Kidney (tissue), 14 donors: ENCODE results near the gene PDK2. TPM values are rescaled to one million over a fixed set of nuclear protein-coding genes. Genes with fewer than 3 reads are reported as not detected.

Source experiments
- DNase-seq, 5 donors: peaks; one replicate each; pipeline ENCODE4 v3.0.0-alpha.2; 2013 to 2020
- FAIRE-seq: peaks from 2 replicates; lab custom pipeline; 2012; peaks lifted over from hg19 to GRCh38; lab: Jason Lieb, UNC
- H3K27ac ChIP-seq, 2 donors: one replicate each; pipeline ENCODE4 v1.7.0; 2013; ENCODE audit warnings: low read depth in 2 of 2, low read length in 2 of 2, inconsistent platforms in 1 of 2
- H3K27me3 ChIP-seq: one replicate; pipeline ENCODE4 v1.7.1; 2013; ENCODE audit warnings: low read length, inconsistent platforms; ENCODE audit not compliant: control insufficient read depth, insufficient read depth
- H3K36me3 ChIP-seq, 3 donors: one replicate each; pipeline versions ENCODE4 v1.7.0 to v1.7.1; 2013; ENCODE audit warnings: low read length in 3 of 3, control low read depth in 1 of 3, inconsistent platforms in 1 of 3; ENCODE audit not compliant: insufficient read depth in 3 of 3, control insufficient read depth in 2 of 3
- H3K4me1 ChIP-seq, 3 donors: one replicate each; pipeline versions ENCODE4 v1.7.0 to v1.7.1; 2013; ENCODE audit warnings: low read length in 3 of 3, inconsistent platforms in 1 of 3, low read depth in 1 of 3; ENCODE audit not compliant: control insufficient read depth in 2 of 3, insufficient read depth in 2 of 3
- H3K4me3 ChIP-seq, 3 donors: one replicate each; pipeline versions ENCODE4 v1.7.0 to v1.8.1; 2013; ENCODE audit warnings: low read length in 3 of 3, control low read depth in 1 of 3, inconsistent platforms in 1 of 3
- H3K9ac ChIP-seq, 3 donors: one replicate each; pipeline versions ENCODE4 v1.7.0 to v1.7.1; 2013; ENCODE audit warnings: low read length in 3 of 3, control low read depth in 1 of 3, inconsistent platforms in 1 of 3
- H3K9me3 ChIP-seq, 3 donors: one replicate each; pipeline versions ENCODE4 v1.7.0 to v1.7.1; 2013; ENCODE audit warnings: low read length in 3 of 3, control low read depth in 1 of 3, inconsistent platforms in 1 of 3; ENCODE audit not compliant: control insufficient read depth in 2 of 3, insufficient read depth in 1 of 3
- CTCF ChIP-seq: IDR thresholded peaks from 3 replicates; pipeline ENCODE4 v1.5.1; 2012; ENCODE audit warnings: mild to moderate bottlenecking, moderate library complexity, borderline replicate concordance; ENCODE audit not compliant: insufficient read depth; ENCODE audit errors: extremely low read depth
- intact Hi-C: fragments of 100-400 bp; cut with DNase I; formaldehyde crosslinking; loops from one replicate; pipeline ENCODE4 v1.11.1; 2022
- polyA plus RNA-seq: library from polyadenylated mRNA; stranded (reverse); fragments of 350-450 nt; fragmentation: Illumina TruSeq; extraction: RNeasy Lipid Tissue Mini Kit (QIAGEN cat#74804); gene quantifications from one replicate; pipeline ENCODE4 v1.2.3, GENCODE V29; 2014; ENCODE audit warnings: low read depth, low replicate concordance; ENCODE audit not compliant: insufficient read depth
- total RNA-seq: library from RNA; stranded (reverse); fragmentation: NEBNext Ultra II Directional; extraction: Animal tissue kit (Norgen Biotek cat#: 25700); gene quantifications from one replicate; pipeline ENCODE4 v1.2.1, GENCODE V29; 2021
- donor health status: control.
- donor health status: control.
- donor health status: control.
- donor health status: control.
- donor health status: control.
- donor health status: DM: yes; HTN: yes; CAD: no.
- donor health status: Normal renal cell carcinoma (clear cell type).

The PDK2 gene
- total and polyA plus RNA-seq, 2 donors from 2014 or later = 41.9 to 121 TPM

- H3K4me1 ChIP-seq = peaks cover 0 to 51% (median 49%) of the 10 kb centered on the region in 3 donors
These were observed 2.3 kb downstream of the PDK2 start for GRCh38 chr17:50097455-50097854.

GRCh38 chr17:50097926-50098325 is 2.8 kb downstream of the PDK2 start:
- H3K9me3 ChIP-seq = no peaks in the 10 kb centered on the region
- intact Hi-C loops = loop anchor here (10.0 kb wide), 1 partner anchor 197 kb away; no protein-coding TSS in a partner anchor
- peaks cover 2 to 36% (median 7%) of the 10 kb centered on the region in 3 donors for H3K36me3 ChIP-seq
- FAIRE-seq = no peak
- no peak for DNase-seq
- peak overlapping the region in 1 of 2 donors; percentile 90 for H3K27ac ChIP-seq
- peak overlapping the region in 1 of 3 donors; percentile 96 for H3K4me3 ChIP-seq
- peaks cover 0 to 55% (median 54%) of the 10 kb centered on the region in 3 donors for H3K4me1 ChIP-seq
- H3K9ac ChIP-seq = peak overlapping the region in 1 of 3 donors; percentile 94
- TF ChIP-seq CTCF = no peak
- no peaks in the 10 kb centered on the region for H3K27me3 ChIP-seq

More at GRCh38 chr17:50097455-50097854, 2.3 kb downstream of the PDK2 start:
- Histone ChIP-seq H3K27me3 (no peaks in the 10 kb centered on the region), H3K9me3 (no peaks in the 10 kb centered on the region), H3K36me3 (peaks cover 2 to 36% (median 7%) of the 10 kb centered on the region in 3 donors), H3K9ac (peak overlapping the region in 1 of 3 donors; percentile 94), H3K27ac (peak overlapping the region; percentile 40 to 90), H3K4me3 (peak overlapping the region in 1 of 3 donors; percentile 96)
- DNase-seq (peak in 1 of 5 donors; percentile 38), FAIRE-seq (no peak)
- no peak for TF ChIP-seq CTCF
- intact Hi-C loops = loop anchor here (10.0 kb wide), 1 partner anchor 197 kb away; no protein-coding TSS in a partner anchor

GRCh38 chr17:50098583-50098982 is 3.4 kb downstream of the PDK2 start:
- no peak for FAIRE-seq
- DNase-seq = no peak
- TF ChIP-seq CTCF = no peak
- H3K36me3 ChIP-seq = peaks cover 2 to 40% (median 7%) of the 10 kb centered on the region in 3 donors
- H3K4me1 ChIP-seq = peaks cover 0 to 61% (median 60%) of the 10 kb centered on the region in 3 donors
- no peaks in the 10 kb centered on the region for H3K27me3 ChIP-seq
- no peaks in the 10 kb centered on the region for H3K9me3 ChIP-seq
- intact Hi-C loops = loop anchor here (10.0 kb wide), 1 partner anchor 196 kb away; no protein-coding TSS in a partner anchor
- peak overlapping the region; percentile 32 to 90 for H3K27ac ChIP-seq
- peak overlapping the region in 1 of 3 donors; percentile 5 for H3K4me3 ChIP-seq
- no peak overlapping the region for H3K9ac ChIP-seq
